Measurements from ENCODE around the gene CBLN3.

GRCh38 chr14:24411443-24412389 is 17.8 kb downstream of the CBLN3 start:
- TF ChIP-seq TAF1 (IDR thresholded peaks at IDR 0.05; ENCODE audit: low read depth) (no peak), USF1 (IDR thresholded peaks at IDR 0.05) (no peak), EP300 (IDR thresholded peaks at IDR 0.05; ENCODE audit: borderline replicate concordance) (no peak), MAX (IDR thresholded peaks at IDR 0.05) (no peak), FOXM1 (IDR thresholded peaks at IDR 0.05; ENCODE audit: borderline replicate concordance, low read depth) (no peak), CEBPB (IDR thresholded peaks at IDR 0.05) (no peak), CREB1 (IDR thresholded peaks at IDR 0.05; ENCODE audit: low read depth) (no peak), YY1 (IDR thresholded peaks at IDR 0.05; ENCODE audit: low read depth) (no peak)
- TF ChIP-seq, protein P1, sequence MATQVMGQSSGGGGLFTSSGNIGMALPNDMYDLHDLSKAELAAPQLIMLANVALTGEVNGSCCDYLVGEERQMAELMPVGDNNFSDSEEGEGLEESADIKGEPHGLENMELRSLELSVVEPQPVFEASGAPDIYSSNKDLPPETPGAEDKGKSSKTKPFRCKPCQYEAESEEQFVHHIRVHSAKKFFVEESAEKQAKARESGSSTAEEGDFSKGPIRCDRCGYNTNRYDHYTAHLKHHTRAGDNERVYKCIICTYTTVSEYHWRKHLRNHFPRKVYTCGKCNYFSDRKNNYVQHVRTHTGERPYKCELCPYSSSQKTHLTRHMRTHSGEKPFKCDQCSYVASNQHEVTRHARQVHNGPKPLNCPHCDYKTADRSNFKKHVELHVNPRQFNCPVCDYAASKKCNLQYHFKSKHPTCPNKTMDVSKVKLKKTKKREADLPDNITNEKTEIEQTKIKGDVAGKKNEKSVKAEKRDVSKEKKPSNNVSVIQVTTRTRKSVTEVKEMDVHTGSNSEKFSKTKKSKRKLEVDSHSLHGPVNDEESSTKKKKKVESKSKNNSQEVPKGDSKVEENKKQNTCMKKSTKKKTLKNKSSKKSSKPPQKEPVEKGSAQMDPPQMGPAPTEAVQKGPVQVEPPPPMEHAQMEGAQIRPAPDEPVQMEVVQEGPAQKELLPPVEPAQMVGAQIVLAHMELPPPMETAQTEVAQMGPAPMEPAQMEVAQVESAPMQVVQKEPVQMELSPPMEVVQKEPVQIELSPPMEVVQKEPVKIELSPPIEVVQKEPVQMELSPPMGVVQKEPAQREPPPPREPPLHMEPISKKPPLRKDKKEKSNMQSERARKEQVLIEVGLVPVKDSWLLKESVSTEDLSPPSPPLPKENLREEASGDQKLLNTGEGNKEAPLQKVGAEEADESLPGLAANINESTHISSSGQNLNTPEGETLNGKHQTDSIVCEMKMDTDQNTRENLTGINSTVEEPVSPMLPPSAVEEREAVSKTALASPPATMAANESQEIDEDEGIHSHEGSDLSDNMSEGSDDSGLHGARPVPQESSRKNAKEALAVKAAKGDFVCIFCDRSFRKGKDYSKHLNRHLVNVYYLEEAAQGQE (IDR thresholded peaks at IDR 0.05; ENCODE audit: low read depth) = no peak
